DND-41 (cell line): ENCODE data around the gene IFITM5.
A peak's percentile ranks its signal among the peaks of the same experiment; 100 is the strongest.
"Not testable (repeated sequence)": the region's sequence is repeated elsewhere in the genome, so short reads cannot be mapped to it uniquely, and the experiment has no call there.

Experiments used
- ATAC-seq: fragments of 200-7000 bp; cut with Tn5 transposase; 3 replicates; pipeline ENCODE4 v1.9.1; 2021; ENCODE audit warnings: low read depth; ENCODE audit not compliant: insufficient read depth
- DNase-seq: peaks from one replicate; pipeline ENCODE4 v3.0.0-alpha.2; 2020
- H2AFZ ChIP-seq: 2 replicates; pipeline ENCODE4 v1.6.0; 2012; ENCODE audit warnings: low read depth, low read length
- H3K27ac ChIP-seq: 2 replicates; pipeline ENCODE4 v1.5.1; 2012; ENCODE audit warnings: low read length, inconsistent platforms
- H3K27me3 ChIP-seq: fragments of 200-600 bp; sonication (generic); 2 replicates; pipeline ENCODE4 v1.6.0; 2012; ENCODE audit warnings: low read length, mild to moderate bottlenecking, inconsistent platforms; ENCODE audit not compliant: insufficient read depth, poor library complexity
- H3K36me3 ChIP-seq: 2 replicates; pipeline ENCODE4 v1.5.1; 2012; ENCODE audit warnings: low read length, inconsistent platforms; ENCODE audit not compliant: insufficient read depth
- H3K4me1 ChIP-seq: 2 replicates; pipeline ENCODE4 v1.5.1; 2012; ENCODE audit warnings: mild to moderate bottlenecking, low read length; ENCODE audit not compliant: insufficient read depth
- H3K4me2 ChIP-seq: 2 replicates; pipeline ENCODE4 v1.6.0; 2012; ENCODE audit warnings: mild to moderate bottlenecking, moderate library complexity, low read length, inconsistent platforms; ENCODE audit not compliant: insufficient read depth
- H3K4me3 ChIP-seq, 2 experiments: fragments of 200-600 bp in 1 of 2; shearing (Covaris generic) in 1 of 2; 2 replicates each; pipeline ENCODE4 v1.5.1; 2012 to 2016; ENCODE audit warnings: inconsistent platforms in 2 of 2, low read length in 2 of 2, mild to moderate bottlenecking in 2 of 2, low read depth in 1 of 2, moderate library complexity in 1 of 2
- H3K79me2 ChIP-seq: 2 replicates; pipeline ENCODE4 v1.6.0; 2012; ENCODE audit warnings: low read length, inconsistent platforms; ENCODE audit not compliant: insufficient read depth
- H3K9ac ChIP-seq: 2 replicates; pipeline ENCODE4 v1.6.0; 2012; ENCODE audit warnings: low read depth, mild to moderate bottlenecking, inconsistent platforms, low read length, moderate library complexity
- H3K9me3 ChIP-seq: 2 replicates; pipeline ENCODE4 v1.5.1; 2012; ENCODE audit warnings: low read length, moderate library complexity, mild to moderate bottlenecking, inconsistent platforms; ENCODE audit not compliant: insufficient read depth, severe bottlenecking
- H4K20me1 ChIP-seq: 2 replicates; pipeline ENCODE4 v1.6.0; 2012; ENCODE audit warnings: low read length; ENCODE audit not compliant: insufficient read depth
- CTCF ChIP-seq: IDR thresholded peaks from 2 replicates; pipeline ENCODE4 v1.5.1; 2012; ENCODE audit warnings: borderline replicate concordance, low read length, moderate library complexity, mild to moderate bottlenecking; ENCODE audit not compliant: poor library complexity, severe bottlenecking; ENCODE audit errors: extremely low read depth
- EZH2 ChIP-seq: IDR thresholded peaks from 3 replicates; pipeline ENCODE4 v1.6.1; 2012; ENCODE audit warnings: borderline replicate concordance, low read depth, mild to moderate bottlenecking, moderate library complexity, low read length, inconsistent platforms; ENCODE audit not compliant: severe bottlenecking

The IFITM5 gene

GRCh38 chr11:308740-309665 lies 9.7 kb upstream of the IFITM5 start:
- peak overlapping the region; percentile 51 for H3K9ac ChIP-seq
- H3K36me3 ChIP-seq, H3K27me3 ChIP-seq, H3K9me3 ChIP-seq, H4K20me1 ChIP-seq, H2AFZ ChIP-seq: not testable (repeated sequence)
- H3K79me2 ChIP-seq: peaks cover 15% of the 10 kb centered on the region
- peak; percentile 45 for DNase-seq
- peak overlapping the region; percentile 64 for H3K4me2 ChIP-seq
- H3K27ac ChIP-seq: 0 out of 2 replicates have a peak overlapping the region, but pooled peaks have one; percentile 39
- ATAC-seq: peak; percentile 31
- peaks cover 47% of the 10 kb centered on the region for H3K4me1 ChIP-seq
- peak overlapping the region in 1 of 2 experiments; percentile 55; a peak in 3 of 4 replicates for H3K4me3 ChIP-seq

GRCh38 chr11:307766-308708 lies 8.7 kb upstream of the IFITM5 start, which contains the start of gene IFITM2:
Gene IFITM2, plus strand, starts transcription at chr11:307816. Its CDS starts 377 bp downstream, at chr11:308193.
- H3K4me2 ChIP-seq: peak within 1 kb of the TSS; percentile 47
- peak within 1 kb of the TSS; percentile 13 to 55; a peak in 3 of 4 replicates for H3K4me3 ChIP-seq
- H3K27ac ChIP-seq: peak within 1 kb of the TSS; percentile 72
- H4K20me1 ChIP-seq, H3K79me2 ChIP-seq, H3K27me3 ChIP-seq, H3K9me3 ChIP-seq, H2AFZ ChIP-seq, H3K36me3 ChIP-seq: not testable (repeated sequence)
- H3K4me1 ChIP-seq: peaks cover 40% of the 10 kb centered on the region
- H3K9ac ChIP-seq: peak within 1 kb of the TSS; percentile 51
- DNase-seq (peak; percentile 72), ATAC-seq (peak; percentile 43)

GRCh38 chr11:306645-307371 lies 7.5 kb upstream of the IFITM5 start:
- DNase-seq (no peak), ATAC-seq (no peak)
- Histone ChIP-seq H3K27ac (peak overlapping the region; percentile 36; the same call in 1 of the 2 replicates), H3K79me2 (peaks cover 6% of the 10 kb centered on the region), H4K20me1 (no peaks in the 10 kb centered on the region), H3K4me1 (peaks cover 28% of the 10 kb centered on the region), H3K9me3 (no peaks in the 10 kb centered on the region), H3K27me3 (no peaks in the 10 kb centered on the region), H3K9ac (0 out of 2 replicates have a peak overlapping the region, but pooled peaks have one; percentile 21), H3K4me3 (no peak overlapping the region), H2AFZ (no peak overlapping the region), H3K4me2 (no peak overlapping the region), H3K36me3 (no peaks in the 10 kb centered on the region)
- no peak for TF ChIP-seq CTCF
- no peak for TF ChIP-seq EZH2

GRCh38 chr11:305844-306211 lies 6.5 kb upstream of the IFITM5 start:
- Histone ChIP-seq H3K27me3 (no peaks in the 10 kb centered on the region), H3K36me3 (no peaks in the 10 kb centered on the region), H3K27ac (no peak overlapping the region), H3K4me3 (no peak overlapping the region), H3K4me1 (peaks cover 25% of the 10 kb centered on the region), H3K79me2 (peaks cover 6% of the 10 kb centered on the region), H3K4me2 (no peak overlapping the region), H2AFZ (no peak overlapping the region), H3K9ac (no peak overlapping the region), H3K9me3 (no peaks in the 10 kb centered on the region), H4K20me1 (no peaks in the 10 kb centered on the region)
- ATAC-seq: no peak
- TF ChIP-seq CTCF: no peak
- TF ChIP-seq EZH2: no peak
- DNase-seq: no peak
